ENCODE results near the gene HSH2D.

Gene HSH2D

DNA sequence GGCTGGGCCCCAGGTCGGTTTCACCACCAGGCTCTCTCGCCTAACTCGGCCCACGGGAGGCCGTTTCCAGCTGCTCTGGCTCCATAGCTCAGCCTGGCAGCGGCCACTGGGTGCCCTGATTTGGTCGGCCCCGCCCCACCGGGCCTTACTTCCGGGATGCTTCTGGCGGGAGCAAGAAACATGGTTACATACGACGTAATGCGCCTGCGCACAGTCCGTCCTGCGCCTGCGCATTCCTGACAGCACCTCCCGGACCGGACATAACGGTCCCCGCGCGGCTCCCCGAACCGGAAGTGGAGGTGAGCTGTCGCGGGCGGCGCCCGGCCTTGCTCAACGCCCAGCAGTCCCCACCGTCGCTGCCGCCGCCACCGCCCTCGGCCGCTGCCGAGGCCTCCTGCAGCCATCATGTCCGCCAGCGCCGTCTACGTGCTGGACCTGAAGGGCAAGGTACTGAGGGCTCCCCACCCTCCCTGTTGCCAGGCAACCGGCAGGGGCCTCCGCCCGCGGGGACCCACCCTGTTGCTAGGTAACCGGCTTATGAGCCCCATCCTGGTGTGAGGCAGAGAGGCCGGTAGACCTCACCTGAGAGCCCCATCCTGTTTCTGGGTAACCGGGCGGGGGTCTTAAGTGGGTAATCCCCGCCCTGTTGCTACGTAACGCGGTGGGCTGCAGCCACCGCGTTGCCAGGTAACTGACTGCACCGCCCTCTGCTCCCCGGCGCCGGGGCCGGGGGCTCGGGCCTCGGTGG is 54.3 kb downstream of the HSH2D start, which contains the start of gene AP1M1:
AP1M1 (plus strand) TSS at position 290 of the 748 bp plus-strand sequence; CDS start at position 406, 116 bp downstream.
- peak; percentile 99 for DNase-seq

DNA sequence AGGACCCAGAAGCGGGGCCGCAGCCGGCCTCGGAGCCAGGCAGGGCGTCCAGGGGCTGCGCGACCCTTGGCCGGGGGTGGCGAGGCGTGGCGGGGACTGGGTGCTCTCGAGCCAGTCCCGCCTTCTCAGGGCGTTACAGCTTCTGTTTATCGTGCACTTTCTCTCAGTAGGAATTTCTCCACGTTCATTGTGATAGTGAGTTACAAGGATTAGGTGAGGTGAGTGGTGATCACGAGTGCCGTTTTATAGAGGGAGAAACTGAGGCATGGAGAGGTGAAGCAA is 54.8 kb downstream of the HSH2D start:
- no peak for DNase-seq

DNA sequence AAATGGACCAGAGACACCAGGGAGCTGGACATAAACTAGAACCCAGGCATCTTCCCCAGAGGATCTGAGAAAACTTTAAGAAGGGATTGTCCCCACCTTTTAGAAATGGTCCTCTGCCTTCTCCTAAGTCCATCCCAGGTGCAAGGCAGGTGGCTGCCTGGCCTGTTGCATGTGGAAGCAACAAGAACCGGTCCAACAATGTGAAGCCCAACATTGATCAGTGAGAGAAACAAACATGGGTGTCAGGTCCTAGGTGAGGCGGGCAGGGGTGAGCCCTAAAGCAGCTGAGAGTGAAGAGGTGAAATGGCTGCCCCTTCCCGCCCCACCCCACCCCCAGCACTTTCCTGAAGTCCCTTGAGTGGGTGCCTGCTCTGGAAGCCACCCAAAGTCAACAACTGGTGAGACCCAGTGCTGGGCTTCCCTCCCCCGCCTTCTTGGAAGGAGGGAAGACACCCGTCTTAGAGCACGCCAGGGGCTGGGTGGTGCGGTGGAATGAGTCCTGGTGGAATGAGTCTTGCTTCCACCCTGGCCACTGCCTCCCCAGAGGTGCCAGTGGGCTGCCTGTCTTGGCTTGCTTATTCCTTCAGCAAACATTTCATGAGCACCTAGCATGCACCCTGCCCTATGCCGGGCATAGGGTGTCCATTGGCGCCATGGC is 55.9 kb downstream of the HSH2D start:
- DNase-seq = no peak

DNA sequence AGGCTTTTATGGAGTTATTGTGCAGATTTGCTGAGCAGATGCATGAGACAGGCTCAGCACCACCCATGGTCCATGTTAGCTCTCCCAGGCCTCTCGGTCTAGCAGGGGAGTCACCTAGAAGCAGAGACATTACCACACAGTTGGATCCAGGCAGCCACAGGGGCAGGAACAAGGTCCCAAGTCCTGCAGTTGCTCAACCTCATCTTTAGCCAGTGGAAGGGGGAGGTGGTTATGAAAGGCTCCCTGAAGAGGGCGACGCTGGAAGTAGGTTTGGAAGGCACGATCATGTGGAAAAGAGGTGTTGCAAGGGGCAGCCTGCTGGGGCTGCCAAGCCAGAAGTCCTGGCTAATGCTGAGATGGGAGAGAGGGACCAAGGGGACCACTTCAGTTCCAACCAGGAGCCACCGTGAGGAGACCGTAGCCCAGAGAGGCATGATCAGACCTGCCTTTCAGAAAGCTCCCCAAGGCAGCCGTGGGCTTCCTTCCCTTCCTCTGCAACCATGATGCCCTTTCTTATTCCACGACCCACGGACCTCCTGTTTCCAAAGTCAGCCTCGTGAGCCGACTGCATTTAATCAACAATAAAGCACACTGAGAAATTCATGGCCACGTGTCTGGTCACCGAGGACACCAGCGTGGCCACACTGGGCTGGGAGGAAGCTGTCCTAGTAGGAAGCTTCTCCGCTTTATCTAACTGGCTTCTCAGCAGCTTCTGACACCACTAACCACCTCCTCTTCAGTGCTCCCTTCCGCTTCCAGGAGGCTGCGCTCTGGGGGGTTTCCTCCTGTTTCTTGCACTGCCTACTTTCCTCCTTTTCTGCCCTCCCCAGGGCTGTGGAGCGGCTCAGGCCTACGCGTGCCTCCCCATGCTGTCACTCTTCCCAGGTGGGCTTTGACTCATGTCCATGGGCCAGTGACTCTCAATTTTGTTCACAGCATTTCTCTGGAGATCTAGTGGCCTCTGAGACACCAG is 56.8 kb downstream of the HSH2D start:
- no peak for DNase-seq

DNA sequence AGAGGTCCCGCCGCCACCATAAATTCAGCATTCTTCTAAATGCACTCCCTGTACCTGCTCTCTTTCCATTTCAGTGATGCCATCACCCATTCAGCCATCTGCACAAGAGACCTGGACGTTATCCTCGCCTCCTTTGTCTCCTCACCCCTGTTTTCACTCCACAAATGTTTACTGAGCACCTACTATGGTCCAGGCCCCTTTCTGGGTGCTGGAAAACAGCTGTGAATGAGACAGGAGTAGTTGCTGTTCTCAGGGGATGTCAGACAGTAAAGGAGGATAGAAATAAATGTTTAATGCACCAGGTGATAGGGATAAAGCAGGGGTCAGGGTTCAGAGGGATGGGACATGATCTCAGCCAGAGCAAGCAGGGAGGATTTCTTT is 57.5 kb downstream of the HSH2D start:
- no peak for DNase-seq

DNA sequence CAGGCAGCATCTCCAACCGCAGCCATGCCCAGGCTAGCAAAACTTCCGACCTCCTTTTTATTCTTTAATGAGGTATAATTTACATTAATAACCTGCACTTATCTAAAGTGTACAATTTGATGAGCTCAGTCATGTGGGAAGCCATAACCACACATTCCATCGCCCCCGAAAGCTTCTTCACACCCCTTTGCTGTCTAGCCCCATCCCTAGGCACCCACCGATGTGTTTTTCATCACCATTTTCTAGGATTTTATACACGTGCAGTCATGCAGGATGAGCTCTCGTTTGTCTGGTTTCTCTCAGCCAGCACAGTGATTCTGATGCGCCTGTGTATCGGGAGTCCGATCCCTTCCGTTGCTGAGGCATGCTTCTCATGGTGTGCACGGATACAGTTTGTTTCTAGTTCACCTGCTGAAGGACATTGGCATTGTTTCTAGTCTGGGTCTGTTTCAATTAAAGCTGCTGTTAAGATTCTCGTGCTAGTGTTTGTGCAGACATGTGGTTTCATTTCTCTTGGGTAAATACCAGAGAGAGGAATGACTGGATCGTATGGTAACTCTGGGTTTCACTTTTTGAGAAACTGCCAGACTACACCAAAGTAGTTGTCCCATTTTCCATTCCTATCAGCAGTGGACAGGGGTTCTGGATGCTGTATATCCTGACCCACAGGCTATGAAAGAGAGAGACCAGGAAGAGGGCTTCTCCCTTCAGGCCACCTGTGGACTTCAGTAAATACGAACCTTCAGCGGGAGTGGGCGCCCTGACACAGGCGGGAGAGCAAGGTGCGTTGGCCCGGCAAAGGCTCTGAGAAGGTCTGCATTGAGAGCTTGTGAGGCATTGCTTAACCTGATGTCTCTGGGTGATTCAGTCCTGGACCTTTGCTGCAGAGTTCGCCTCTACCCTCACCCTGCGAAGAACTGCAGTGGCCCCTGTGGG is 59.1 kb downstream of the HSH2D start:
- DNase-seq = no peak

DNA sequence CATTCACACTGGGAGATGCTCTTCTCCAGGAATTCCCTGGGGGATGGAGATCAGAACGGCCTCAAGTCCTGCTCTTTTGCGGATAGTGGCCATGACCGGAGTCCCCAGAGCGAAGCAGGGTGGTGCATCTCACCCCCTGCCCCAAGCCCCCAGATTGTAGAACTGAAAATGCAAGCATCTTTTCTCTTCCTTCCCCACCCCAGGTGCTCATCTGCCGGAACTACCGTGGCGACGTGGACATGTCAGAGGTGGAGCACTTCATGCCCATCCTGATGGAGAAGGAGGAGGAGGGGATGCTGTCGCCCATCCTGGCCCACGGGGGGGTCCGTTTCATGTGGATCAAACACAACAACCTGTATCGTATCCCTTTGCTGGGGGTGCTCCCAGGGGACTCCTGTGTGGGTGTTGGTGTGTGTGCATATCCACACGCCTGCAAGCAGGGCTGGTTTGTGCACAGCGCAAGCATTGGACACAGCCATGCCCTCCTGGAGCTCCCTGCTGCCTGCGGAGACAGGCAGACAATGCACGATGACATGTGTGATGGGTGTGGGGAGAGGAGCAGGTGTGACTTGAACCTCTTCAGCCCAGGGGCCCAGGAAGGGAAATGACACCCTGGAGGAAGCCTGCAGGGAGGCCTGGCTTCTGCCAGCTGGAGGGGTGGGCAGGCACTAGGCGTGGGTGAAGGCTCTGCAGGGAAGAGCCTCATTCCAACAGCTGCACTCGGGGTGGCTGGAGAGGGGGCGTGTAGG is 59.9 kb downstream of the HSH2D start:
- DNase-seq = no peak

DNA sequence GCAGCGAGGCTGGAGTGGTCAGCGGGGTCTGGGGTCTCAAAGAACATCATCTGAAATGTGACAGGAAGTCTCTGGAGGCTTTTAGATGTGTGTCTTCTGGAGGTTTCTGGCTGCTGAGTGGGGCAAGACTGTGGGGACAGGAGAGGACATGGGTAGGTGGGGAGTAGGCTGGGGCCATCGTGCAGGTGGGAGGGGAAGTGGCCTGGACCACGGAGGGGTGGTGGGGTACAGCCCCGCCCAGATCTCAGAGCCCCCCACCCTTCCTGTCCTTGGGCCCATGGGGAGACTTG is 60.5 kb downstream of the HSH2D start:
- no peak for DNase-seq

DNA sequence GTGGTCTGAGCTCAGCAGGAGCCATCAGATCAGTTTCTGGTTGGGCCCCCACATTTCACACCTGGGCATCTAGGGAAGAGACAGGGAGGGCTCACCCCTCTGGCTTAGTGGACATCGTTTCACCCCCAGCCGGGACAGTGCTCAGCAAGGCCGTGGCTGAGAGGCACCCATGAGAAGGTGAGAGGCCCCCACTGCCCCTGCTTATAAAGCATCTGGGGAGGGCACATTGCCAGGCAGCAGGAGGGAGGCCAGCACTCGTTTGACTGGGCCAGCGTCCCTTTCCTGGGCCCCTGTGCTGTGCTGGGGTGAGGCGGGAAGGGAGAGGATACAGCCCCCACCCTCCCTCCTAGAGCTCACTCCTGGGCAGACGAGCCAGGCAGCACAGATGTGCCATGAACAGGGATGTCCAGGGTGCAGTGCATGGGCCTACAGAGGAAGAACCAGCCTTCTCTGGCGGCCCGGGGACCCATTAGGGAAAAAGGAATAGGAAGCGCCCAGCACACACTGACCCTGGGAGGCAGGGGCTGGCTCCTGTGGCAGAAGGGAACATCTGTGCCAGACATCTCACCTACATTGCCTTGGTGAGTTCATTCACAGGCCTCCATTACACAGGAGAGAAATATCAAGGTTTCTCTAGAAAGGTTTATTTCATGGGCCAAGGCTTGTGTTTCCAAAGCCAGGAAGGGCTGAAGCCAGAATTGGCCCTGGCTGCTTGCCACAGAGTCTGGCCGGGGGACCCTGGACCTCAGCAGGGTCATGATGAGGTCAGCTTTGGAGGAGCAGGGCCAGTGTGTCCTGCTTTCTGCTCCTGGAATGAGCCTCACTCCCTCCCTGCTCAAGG is 61.9 kb downstream of the HSH2D start:
- no peak for DNase-seq

DNA sequence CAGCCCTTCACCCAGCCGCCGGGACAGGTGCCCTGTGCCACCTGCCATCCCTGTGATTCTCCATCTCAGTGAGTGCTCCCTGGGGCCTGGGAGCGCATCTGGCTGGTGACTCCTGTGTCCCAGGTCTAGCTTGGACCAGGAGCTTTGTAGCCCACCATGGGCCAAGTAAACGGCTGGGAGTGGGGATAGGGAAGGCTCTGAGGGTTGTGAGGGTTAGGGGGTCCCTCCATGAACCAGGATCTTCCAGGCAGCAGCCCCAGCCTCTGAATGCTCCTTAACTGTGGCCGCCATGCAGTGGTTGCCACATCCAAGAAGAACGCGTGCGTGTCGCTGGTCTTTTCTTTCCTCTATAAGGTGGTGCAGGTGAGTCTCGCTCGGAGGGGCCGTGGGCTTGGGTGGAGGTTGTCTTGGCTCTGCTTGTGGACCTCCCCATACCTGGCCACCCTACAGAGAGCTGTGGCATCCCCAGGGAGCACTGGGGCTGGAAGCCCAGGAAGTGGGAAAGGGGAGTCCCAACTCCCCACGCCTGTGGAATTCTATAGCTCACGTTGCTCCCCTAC is 62.6 kb downstream of the HSH2D start:
- DNase-seq = no peak

DNA sequence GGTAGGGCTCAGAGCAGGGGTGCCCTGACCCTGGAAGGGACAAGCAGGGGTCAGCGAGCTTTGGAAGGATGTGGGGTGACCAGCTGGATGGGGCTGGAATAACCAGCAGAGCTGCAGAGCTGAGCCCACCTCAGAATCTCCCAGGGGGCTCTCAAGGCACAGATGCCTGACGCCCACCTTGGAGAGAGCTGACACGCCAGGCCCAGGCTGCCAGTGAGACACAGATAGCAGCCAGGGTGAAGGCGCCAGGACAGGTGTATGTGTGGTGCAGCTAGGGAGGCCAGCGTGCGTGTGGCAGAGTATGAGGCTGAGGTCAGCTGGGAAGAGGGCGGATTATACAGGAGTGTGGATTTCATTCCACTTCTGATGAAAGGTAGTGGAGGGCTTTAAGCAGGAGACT is 63.2 kb downstream of the HSH2D start:
- no peak for DNase-seq

DNA sequence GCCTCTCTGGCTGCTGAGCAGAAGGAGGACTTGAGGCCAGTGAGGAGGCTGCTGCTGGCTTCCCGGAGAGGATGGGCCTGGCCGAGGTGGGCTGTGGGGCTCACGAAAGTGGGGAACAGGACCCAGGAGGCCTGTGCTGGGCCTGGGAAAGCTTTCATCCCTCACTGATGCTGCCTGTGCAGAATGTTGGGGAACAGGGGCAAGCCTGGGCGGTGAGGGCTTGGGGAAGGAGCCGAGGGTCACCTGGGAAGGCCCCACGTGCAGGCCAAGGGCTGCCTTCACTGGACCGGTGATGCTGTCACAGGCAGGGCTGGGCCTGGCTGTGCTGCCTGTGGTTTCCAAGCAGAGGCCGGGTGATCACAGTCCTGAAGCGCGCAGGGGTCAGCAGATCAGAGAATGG is 63.6 kb downstream of the HSH2D start:
- no peak for DNase-seq

DNA sequence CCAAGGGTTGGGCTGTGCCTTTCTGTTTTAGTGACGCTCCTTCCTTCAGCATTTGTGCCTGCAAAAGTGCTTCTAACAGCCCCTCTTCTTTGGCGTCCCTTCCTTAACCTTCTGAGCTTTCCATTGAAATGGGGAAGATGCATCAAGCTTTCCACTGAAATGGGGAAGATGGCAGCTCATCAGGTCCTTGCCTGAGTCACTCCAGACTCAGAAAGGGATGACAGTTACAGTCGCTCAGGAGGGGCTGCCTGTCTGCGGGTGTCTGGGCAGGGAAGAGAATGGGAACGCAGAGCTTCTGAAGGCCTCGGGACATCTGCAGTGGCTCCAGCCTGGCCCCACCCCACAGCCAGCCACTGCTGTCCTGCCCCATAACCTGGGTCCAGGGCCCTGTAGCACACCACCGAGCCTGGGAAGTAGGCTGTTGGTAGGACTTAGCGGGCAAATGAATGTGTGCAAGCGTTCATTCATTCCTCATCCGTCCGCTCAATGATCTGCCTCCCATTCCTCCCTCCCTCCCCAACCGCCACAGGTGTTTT is 64.1 kb downstream of the HSH2D start:
- DNase-seq = no peak

Data from SHP77 treated with DMSO at 0.1 percent for 48 hours (cell line).